Skeletal muscle satellite cell (primary cell): ENCODE measurements around the gene KIRREL3.

Experiments used
- H3K27me3 ChIP-seq: 2 replicates; pipeline ENCODE4 v1.7.0; 2013; ENCODE audit warnings: low read length; ENCODE audit not compliant: control insufficient read depth, insufficient read depth
- H3K36me3 ChIP-seq: 2 replicates; pipeline ENCODE4 v1.7.0; 2013; ENCODE audit warnings: mild to moderate bottlenecking, control low read depth, low read length; ENCODE audit not compliant: insufficient read depth
- H3K4me1 ChIP-seq: 2 replicates; pipeline ENCODE4 v1.7.0; 2013; ENCODE audit warnings: low read length; ENCODE audit not compliant: control insufficient read depth, insufficient read depth
- H3K4me2 ChIP-seq: 2 replicates; pipeline ENCODE4 v1.7.0; 2013; ENCODE audit warnings: mild to moderate bottlenecking, low read length
- H3K4me3 ChIP-seq: 2 replicates; pipeline ENCODE4 v1.7.0; 2013; ENCODE audit warnings: low read length
- H3K9ac ChIP-seq: 2 replicates; pipeline ENCODE4 v1.7.0; 2013; ENCODE audit warnings: mild to moderate bottlenecking, low read depth, low read length, moderate library complexity
- H3K9me3 ChIP-seq: replicated peaks from 2 replicates; pipeline ENCODE4 v1.7.0; 2013; ENCODE audit warnings: mild to moderate bottlenecking, control low read depth, low read length

Gene KIRREL3

DNA sequence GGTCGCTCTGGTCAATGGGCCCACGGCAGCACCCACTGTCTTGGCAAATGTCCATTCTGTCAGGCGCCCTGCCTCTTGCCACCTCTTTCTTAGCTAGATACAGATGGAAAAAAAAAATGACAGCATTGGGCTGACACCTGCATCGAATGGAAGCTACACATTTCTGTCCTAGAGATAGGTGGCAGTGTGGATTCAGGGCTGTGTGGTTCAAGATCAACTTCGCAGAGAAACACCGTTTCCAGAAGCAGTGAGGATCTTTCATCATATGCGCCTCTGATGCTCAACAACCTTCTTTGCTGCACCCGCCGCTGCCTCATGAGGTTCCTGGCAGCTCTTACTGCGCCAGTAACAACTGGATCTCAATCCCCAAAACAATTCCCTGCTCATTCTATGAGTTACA is 236.3 kb downstream of the KIRREL3 start:
- Histone ChIP-seq H3K36me3 (no peaks in the 10 kb centered on the region), H3K4me2 (no peak overlapping the region), H3K9me3 (no peaks in the 10 kb centered on the region), H3K4me1 (no peaks in the 10 kb centered on the region), H3K9ac (no peak overlapping the region), H3K27me3 (no peaks in the 10 kb centered on the region), H3K4me3 (no peak overlapping the region)

DNA sequence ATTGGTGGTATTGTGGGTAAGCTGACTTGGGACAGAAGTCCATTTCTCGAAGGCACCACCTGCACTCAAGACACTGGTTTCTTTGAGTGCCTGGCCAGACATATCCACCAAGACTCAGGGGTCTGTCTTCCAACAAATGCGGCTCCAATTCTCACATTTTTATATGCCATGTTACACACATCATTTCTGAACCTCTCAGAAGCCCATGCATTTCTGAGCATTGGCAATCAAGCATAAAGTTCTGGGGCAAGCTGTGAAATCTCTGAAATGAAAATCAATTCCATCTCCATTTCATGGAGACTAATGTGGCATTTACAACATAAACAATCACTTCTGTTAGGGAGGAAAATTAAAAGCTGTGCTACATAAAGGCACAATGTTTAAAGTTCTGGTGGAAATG is 243.7 kb downstream of the KIRREL3 start:
- H3K27me3 ChIP-seq = no peaks in the 10 kb centered on the region
- no peaks in the 10 kb centered on the region for H3K9me3 ChIP-seq
- H3K36me3 ChIP-seq = no peaks in the 10 kb centered on the region
- H3K4me2 ChIP-seq = no peak overlapping the region
- no peak overlapping the region for H3K4me3 ChIP-seq
- H3K9ac ChIP-seq = no peak overlapping the region
- no peaks in the 10 kb centered on the region for H3K4me1 ChIP-seq

DNA sequence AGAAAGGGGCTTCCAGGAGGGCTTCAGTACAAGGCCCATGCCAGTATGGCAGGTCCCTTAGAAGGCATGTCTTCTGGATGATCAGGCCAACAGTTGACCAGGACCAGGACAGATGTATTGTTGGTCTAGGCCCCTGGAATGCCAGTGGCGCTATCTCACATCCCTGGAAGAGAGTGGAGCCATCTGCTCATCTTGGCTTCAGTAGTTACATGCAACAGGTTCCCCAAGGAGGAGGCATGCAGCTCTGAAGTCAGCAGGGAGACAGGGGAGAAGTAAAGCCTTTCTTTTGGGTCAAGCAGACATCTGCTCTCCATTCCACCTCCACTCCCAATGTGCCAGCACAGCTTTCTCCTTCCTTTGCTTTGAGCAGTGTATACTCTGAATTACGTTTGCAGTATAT is 244.1 kb downstream of the KIRREL3 start:
- Histone ChIP-seq H3K9me3 (no peaks in the 10 kb centered on the region), H3K4me2 (no peak overlapping the region), H3K4me3 (no peak overlapping the region), H3K9ac (no peak overlapping the region), H3K27me3 (no peaks in the 10 kb centered on the region), H3K36me3 (no peaks in the 10 kb centered on the region), H3K4me1 (no peaks in the 10 kb centered on the region)

DNA sequence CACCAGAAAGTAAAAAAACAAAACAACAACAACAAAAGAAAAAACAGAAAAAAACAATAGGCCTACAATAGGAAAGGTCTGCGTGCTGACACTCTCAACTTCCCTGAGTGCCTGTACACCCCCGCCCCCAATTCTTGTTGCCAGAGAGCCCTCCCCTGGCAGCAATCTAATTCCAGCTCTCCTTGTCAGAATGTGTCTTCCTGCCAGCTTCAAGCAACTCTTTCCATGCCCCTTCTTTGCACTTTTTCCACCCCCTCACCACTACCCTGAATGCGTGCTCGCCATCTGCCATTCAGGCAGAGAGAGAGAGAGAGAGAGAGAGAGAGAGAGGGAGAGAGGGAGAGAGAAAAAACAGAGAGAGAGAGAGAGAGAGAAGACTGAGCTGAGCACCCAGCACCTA is 245.0 kb downstream of the KIRREL3 start:
- Histone ChIP-seq H3K9ac (no peak overlapping the region), H3K4me2 (no peak overlapping the region), H3K36me3 (no peaks in the 10 kb centered on the region), H3K4me3 (no peak overlapping the region), H3K27me3 (no peaks in the 10 kb centered on the region), H3K4me1 (peaks cover 4% of the 10 kb centered on the region), H3K9me3 (no peaks in the 10 kb centered on the region)

DNA sequence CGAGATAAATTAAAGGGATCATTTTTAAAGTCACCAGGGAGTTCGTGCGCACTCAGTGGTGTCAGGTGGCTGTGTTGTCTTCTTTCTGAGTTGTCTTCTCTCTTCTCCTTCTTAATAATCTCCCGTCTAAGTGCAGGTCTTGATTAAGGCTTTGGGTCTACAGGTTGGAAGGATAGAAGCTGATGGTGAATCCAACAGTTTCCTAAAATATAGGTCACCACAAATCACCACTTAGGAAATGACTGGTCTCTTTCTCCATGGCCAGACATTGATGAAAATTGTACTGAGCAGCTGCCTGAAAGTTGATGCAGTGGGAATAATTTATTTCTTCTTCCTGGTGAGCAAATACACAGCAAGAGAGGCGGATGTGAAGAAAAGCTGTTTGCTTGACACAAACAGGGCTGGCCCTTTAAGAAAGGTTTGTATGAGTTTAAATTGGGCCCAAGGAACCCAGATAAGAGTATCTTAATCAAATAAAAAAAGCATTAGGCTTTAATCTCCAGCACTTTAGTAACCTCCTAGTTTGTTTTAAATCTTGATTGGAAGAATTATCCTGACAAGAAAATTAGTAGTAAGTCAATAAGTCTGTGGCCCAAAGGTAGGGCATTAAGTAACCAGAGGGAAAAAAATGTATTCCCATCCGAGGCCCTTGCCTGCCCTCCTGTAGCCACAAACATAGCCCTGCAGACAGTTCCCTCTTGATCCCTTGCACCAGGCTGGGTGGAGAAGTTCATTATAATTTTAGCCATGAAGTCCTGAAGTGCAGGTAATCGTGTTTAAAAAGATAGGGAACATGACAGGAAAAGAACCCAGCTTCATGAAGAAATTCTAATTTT is 245.8 kb downstream of the KIRREL3 start:
- no peaks in the 10 kb centered on the region for H3K9me3 ChIP-seq
- H3K27me3 ChIP-seq = no peaks in the 10 kb centered on the region
- H3K9ac ChIP-seq = no peak overlapping the region
- H3K4me2 ChIP-seq = no peak overlapping the region
- no peaks in the 10 kb centered on the region for H3K36me3 ChIP-seq
- peaks cover 4% of the 10 kb centered on the region for H3K4me1 ChIP-seq
- no peak overlapping the region for H3K4me3 ChIP-seq

DNA sequence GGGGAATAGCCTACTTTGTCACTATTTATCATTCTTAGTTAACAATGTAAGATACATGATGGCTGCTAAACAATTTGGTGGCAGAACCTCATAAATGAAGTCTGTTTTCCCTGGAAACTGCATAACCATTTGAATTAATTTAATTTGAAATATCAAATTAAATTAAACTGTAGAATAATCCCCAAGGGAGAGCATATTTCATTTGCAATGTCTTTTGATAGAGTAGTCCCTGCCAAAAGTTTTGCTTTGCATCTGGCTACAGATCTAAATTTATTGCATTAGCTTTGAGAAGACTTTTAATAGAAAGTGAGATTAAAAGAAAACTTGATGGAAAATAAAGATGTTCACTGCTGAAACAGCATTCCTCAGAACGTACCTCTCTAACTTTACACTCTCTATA is 246.6 kb downstream of the KIRREL3 start:
- H3K9me3 ChIP-seq = no peaks in the 10 kb centered on the region
- H3K9ac ChIP-seq = no peak overlapping the region
- H3K36me3 ChIP-seq = no peaks in the 10 kb centered on the region
- no peak overlapping the region for H3K4me2 ChIP-seq
- no peak overlapping the region for H3K4me3 ChIP-seq
- H3K4me1 ChIP-seq = peaks cover 4% of the 10 kb centered on the region
- no peaks in the 10 kb centered on the region for H3K27me3 ChIP-seq

DNA sequence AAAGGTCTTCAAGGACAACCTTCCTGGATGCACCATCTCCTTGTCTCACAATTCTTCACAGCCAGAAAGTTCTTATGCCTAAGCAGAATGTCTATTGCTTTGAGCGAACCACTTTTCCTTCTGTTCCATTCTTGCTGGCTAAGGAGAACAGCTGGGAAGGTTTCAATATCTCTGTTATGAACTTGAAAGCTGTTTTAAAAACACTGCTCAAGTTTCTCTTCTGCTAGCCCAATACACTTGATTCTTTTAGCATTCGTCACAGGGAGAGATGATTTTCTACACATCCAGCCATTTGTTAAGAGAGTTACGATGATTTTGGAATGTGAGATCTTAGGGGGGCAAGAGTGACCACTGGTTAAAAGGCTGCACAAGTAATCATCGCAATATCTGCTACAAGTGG is 249.3 kb downstream of the KIRREL3 start:
- Histone ChIP-seq H3K27me3 (no peaks in the 10 kb centered on the region), H3K4me1 (peaks cover 4% of the 10 kb centered on the region), H3K9ac (no peak overlapping the region), H3K9me3 (no peaks in the 10 kb centered on the region), H3K36me3 (no peaks in the 10 kb centered on the region), H3K4me3 (no peak overlapping the region), H3K4me2 (peak overlapping the region; percentile 50)

DNA sequence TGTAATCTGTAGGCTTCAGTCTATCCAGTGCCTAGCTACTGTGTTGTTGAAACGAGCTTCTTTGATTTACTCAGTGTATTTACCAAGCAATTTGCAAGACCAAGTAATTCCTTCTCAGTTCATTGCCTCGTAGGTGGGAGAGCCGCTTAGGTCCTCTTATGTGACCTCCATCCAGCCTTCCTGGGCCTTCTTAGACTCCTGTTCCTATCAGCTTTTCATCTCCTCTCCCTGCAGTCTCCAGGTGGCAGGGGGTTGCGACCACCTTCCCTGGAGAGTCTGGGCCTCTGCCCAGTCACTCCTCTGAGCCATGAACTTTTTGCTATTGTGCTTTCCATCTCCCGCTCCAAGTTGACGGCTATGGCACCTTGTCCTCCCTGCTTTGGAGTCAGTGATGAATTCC is 251.8 kb downstream of the KIRREL3 start:
- H3K9ac ChIP-seq = no peak overlapping the region
- no peaks in the 10 kb centered on the region for H3K27me3 ChIP-seq
- peaks cover 4% of the 10 kb centered on the region for H3K4me1 ChIP-seq
- no peaks in the 10 kb centered on the region for H3K9me3 ChIP-seq
- no peak overlapping the region for H3K4me2 ChIP-seq
- H3K36me3 ChIP-seq = no peaks in the 10 kb centered on the region
- H3K4me3 ChIP-seq = no peak overlapping the region

DNA sequence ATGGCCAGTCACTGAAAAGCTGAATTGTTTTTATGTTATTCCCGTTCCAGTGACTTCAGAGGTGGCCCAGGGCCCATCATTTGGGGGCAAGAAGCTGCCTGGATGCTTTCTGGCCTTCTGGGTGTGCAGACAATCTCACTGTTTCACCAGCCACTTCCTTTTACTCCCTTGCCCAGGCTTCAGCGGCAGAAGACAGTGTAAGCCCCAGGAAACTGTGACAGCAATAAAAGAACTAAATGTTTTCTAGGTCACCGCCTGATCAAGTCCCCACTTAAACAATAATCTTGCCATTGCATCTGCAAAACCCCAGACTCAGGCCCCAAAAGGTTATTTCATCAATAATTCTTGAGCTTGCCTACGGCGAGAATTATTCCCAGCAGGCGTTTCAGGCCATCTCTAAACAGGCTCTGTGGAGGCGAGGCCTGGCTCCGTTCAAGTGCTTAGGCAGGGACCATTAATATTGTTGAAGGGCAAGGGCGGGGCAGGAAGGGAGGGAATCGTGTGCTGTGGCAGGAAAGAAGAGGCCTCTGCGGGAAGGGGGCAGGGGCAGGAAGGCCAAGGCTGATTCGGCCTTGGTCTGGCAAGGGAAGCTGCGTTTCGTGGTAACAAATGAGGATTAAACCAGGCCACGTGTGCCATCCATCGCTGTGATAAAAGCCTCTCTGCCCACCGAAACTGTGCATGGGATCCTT is 252.3 kb downstream of the KIRREL3 start:
- Histone ChIP-seq H3K4me3 (no peak overlapping the region), H3K9ac (no peak overlapping the region), H3K27me3 (no peaks in the 10 kb centered on the region), H3K4me1 (peaks cover 4% of the 10 kb centered on the region), H3K36me3 (no peaks in the 10 kb centered on the region), H3K4me2 (no peak overlapping the region), H3K9me3 (no peaks in the 10 kb centered on the region)

DNA sequence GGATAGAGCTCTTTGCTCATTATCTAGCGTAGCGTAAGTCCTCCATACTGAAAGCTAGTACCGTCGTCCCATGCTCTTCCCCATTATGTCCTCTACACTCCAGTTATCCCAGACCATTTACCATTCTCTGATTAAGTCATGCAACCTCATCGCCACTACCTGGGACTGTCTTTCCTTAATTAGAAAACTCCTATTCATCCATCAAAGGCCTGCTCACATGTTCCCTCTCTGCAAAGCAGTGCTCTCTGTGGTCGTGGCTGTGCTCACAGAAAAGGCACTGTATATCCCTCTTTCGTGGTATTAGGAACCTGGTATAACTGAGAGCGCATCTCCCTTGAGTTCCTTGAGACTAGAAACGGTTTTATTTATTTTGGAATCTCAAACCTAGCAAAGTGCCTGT is 253.3 kb downstream of the KIRREL3 start:
- H3K9me3 ChIP-seq = no peaks in the 10 kb centered on the region
- H3K4me2 ChIP-seq = no peak overlapping the region
- no peak overlapping the region for H3K9ac ChIP-seq
- H3K36me3 ChIP-seq = no peaks in the 10 kb centered on the region
- no peaks in the 10 kb centered on the region for H3K27me3 ChIP-seq
- peaks cover 4% of the 10 kb centered on the region for H3K4me1 ChIP-seq
- no peak overlapping the region for H3K4me3 ChIP-seq

DNA sequence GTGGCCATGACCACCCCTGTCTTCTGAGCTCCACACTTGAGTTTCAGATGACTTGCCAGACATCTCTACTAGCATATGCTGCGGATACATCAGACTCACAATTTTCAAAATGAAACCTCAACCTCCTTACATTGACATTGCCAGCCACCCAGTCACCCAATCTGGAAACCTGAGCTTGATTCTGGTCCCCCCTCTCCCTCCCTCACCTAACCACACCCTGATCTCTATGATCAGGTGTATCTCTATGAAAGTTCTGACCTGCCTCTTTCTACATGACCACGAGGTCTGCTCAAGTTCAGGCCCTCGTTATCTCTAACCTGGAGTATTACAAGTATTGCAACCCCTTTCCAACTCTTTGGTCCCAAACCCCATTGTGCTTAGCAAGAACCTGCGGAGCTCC is 254.1 kb downstream of the KIRREL3 start:
- Histone ChIP-seq H3K36me3 (no peaks in the 10 kb centered on the region), H3K4me3 (no peak overlapping the region), H3K27me3 (no peaks in the 10 kb centered on the region), H3K9me3 (no peaks in the 10 kb centered on the region), H3K9ac (no peak overlapping the region), H3K4me2 (no peak overlapping the region), H3K4me1 (peaks cover 4% of the 10 kb centered on the region)

DNA sequence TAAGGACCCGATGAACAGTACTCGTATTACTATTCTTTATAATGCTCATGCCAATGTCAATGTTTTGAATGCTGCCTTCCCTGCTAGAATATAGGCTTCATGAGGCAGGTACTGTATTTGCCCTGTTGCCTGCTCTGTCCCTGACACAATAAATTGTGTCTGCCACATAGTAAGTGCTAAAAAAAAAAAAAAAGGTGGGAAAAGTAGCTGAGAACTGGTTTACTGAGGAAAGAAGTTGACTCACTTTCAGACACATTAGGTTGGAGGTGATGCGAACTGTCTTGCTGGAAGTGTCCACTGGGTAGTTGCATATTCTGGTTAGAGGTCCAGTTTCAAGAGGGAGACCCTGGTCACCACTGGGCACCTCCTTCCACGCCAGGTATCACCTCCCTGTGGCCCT is 255.9 kb downstream of the KIRREL3 start:
- Histone ChIP-seq H3K9me3 (no peaks in the 10 kb centered on the region), H3K27me3 (no peaks in the 10 kb centered on the region), H3K36me3 (no peaks in the 10 kb centered on the region), H3K9ac (no peak overlapping the region), H3K4me3 (no peak overlapping the region), H3K4me2 (no peak overlapping the region), H3K4me1 (peaks cover under 1% of the 10 kb centered on the region)
